Measurements from ENCODE around the gene IFT20. TPM values are rescaled to one million over a fixed set of nuclear protein-coding genes. Genes with fewer than 3 reads are reported as not detected.
A peak's percentile ranks its signal among the peaks of the same experiment; 100 is the strongest.

Gene IFT20
- polyA plus RNA-seq, 1 donor (not counting 4 experiments of a cell fraction or from before 2014, with no cell fraction given): 28.7 TPM

GRCh38 chr17:28346746-28347246 lies 11.5 kb upstream of the IFT20 start:
- TF ChIP-seq CTCF (optimal IDR thresholded peaks at IDR 0.05 in 1 of 3, IDR thresholded peaks at IDR 0.05 in 1 of 3, conservative IDR thresholded peaks at IDR 0.05 in 1 of 3; ENCODE audit: extremely low read depth in 1 of 3, insufficient read depth in 2 of 3, low read length in 3 of 3) (peak in 1 of 3 experiments; percentile 20), EZH2 (IDR thresholded peaks at IDR 0.05; ENCODE audit: low read length) (no peak)
- FAIRE-seq: peak; percentile 9
- dilution Hi-C loops (cut with MboI; ENCODE audit: extremely low pct_ligation_motif_present, low sequenced_read_pairs): no loop called here
- peaks cover 29% of the 10 kb centered on the region for H3K4me1 ChIP-seq (ENCODE audit: control insufficient read depth, extremely low read depth, insufficient read depth, low read length)
- H3K27ac ChIP-seq (ENCODE audit: control insufficient read depth, insufficient read depth, low read length): peak overlapping the region; percentile 58
- H3K9me3 ChIP-seq (ENCODE audit: control insufficient read depth, low read depth, low read length): no peaks in the 10 kb centered on the region
- no peak for DNase-seq (ENCODE audit: low read depth, low spot score)
- H3K9me1 ChIP-seq (ENCODE audit: control insufficient read depth, extremely low read depth, insufficient read depth, low read length): no peaks in the 10 kb centered on the region
- no peaks in the 10 kb centered on the region for H3K27me3 ChIP-seq (ENCODE audit: control insufficient read depth, extremely low read depth, insufficient read depth, low read length)
- peaks cover 48 to 58% of the 10 kb centered on the region in 2 experiments for H3K36me3 ChIP-seq (ENCODE audit: control insufficient read depth in 2 of 2, extremely low read depth in 1 of 2, insufficient read depth in 2 of 2, low read length in 2 of 2)
- H3K4me3 ChIP-seq (ENCODE audit: control insufficient read depth in 2 of 3, extremely low read depth in 1 of 3, insufficient read depth in 2 of 3, low read depth in 1 of 3, low read length in 3 of 3): peak overlapping the region in 1 of 3 experiments; percentile 9
- peaks cover 5% of the 10 kb centered on the region for H3K79me2 ChIP-seq (ENCODE audit: control insufficient read depth, insufficient read depth, low read length)
- H2AFZ ChIP-seq (ENCODE audit: control insufficient read depth, low read length): no peak overlapping the region
- H3K9ac ChIP-seq (ENCODE audit: control insufficient read depth, extremely low read depth, insufficient read depth, low read length): peak overlapping the region; percentile 9
- peak overlapping the region; percentile 45 for H3K4me2 ChIP-seq (ENCODE audit: control insufficient read depth, extremely low read depth, insufficient read depth, low read depth, low read length)
- H4K20me1 ChIP-seq (ENCODE audit: control insufficient read depth, extremely low read depth, insufficient read depth, low read length): no peaks in the 10 kb centered on the region

- dilution Hi-C loops (cut with MboI; ENCODE audit: extremely low pct_ligation_motif_present, low sequenced_read_pairs): no loop called here
- DNase-seq (ENCODE audit: low read depth, low spot score) (no peak), FAIRE-seq (no peak)
- H3K36me3 ChIP-seq (ENCODE audit: control insufficient read depth in 2 of 2, extremely low read depth in 1 of 2, insufficient read depth in 2 of 2, low read length in 2 of 2): peaks cover 53 to 61% of the 10 kb centered on the region in 2 experiments
- H3K79me2 ChIP-seq (ENCODE audit: control insufficient read depth, insufficient read depth, low read length): peaks cover 6% of the 10 kb centered on the region
- no peak overlapping the region for H3K4me3 ChIP-seq (ENCODE audit: control insufficient read depth in 2 of 3, extremely low read depth in 1 of 3, insufficient read depth in 2 of 3, low read depth in 1 of 3, low read length in 3 of 3)
- H3K4me1 ChIP-seq (ENCODE audit: control insufficient read depth, extremely low read depth, insufficient read depth, low read length): peaks cover 29% of the 10 kb centered on the region
- no peak overlapping the region for H3K9ac ChIP-seq (ENCODE audit: control insufficient read depth, extremely low read depth, insufficient read depth, low read length)
- H3K4me2 ChIP-seq (ENCODE audit: control insufficient read depth, extremely low read depth, insufficient read depth, low read depth, low read length): peak overlapping the region; percentile 45
- H2AFZ ChIP-seq (ENCODE audit: control insufficient read depth, low read length): no peak overlapping the region
- TF ChIP-seq CTCF (optimal IDR thresholded peaks at IDR 0.05 in 1 of 3, IDR thresholded peaks at IDR 0.05 in 1 of 3, conservative IDR thresholded peaks at IDR 0.05 in 1 of 3; ENCODE audit: extremely low read depth in 1 of 3, insufficient read depth in 2 of 3, low read length in 3 of 3): no peak
- TF ChIP-seq EZH2 (IDR thresholded peaks at IDR 0.05; ENCODE audit: low read length): no peak
- no peaks in the 10 kb centered on the region for H3K9me3 ChIP-seq (ENCODE audit: control insufficient read depth, low read depth, low read length)
- no peaks in the 10 kb centered on the region for H3K9me1 ChIP-seq (ENCODE audit: control insufficient read depth, extremely low read depth, insufficient read depth, low read length)
- peak overlapping the region; percentile 58 for H3K27ac ChIP-seq (ENCODE audit: control insufficient read depth, insufficient read depth, low read length)
- no peaks in the 10 kb centered on the region for H3K27me3 ChIP-seq (ENCODE audit: control insufficient read depth, extremely low read depth, insufficient read depth, low read length)
- H4K20me1 ChIP-seq (ENCODE audit: control insufficient read depth, extremely low read depth, insufficient read depth, low read length): no peaks in the 10 kb centered on the region
Measured at GRCh38 chr17:28346199-28346580, 10.9 kb upstream of the IFT20 start.

Data from keratinocyte (primary cell).